Brain microvascular endothelial cell (primary cell): ENCODE results near the gene CCBE1.

ENCODE experiments used
- DNase-seq: peaks from one replicate; pipeline ENCODE4 v3.0.0-alpha.2; 2020
- H3K27ac ChIP-seq: fragments of 250-450 bp; sonication (Bioruptor Pico); 2 replicates; pipeline ENCODE4 v1.5.1; 2020; ENCODE audit warnings: mild to moderate bottlenecking, moderate library complexity
- H3K27me3 ChIP-seq: fragments of 250-450 bp; sonication (Bioruptor Pico); replicated peaks from 2 replicates; pipeline ENCODE4 v1.5.1; 2020; ENCODE audit warnings: mild to moderate bottlenecking
- H3K36me3 ChIP-seq: fragments of 250-450 bp; sonication (Bioruptor Pico); replicated peaks from 2 replicates; pipeline ENCODE4 v1.5.1; 2020; ENCODE audit warnings: mild to moderate bottlenecking
- H3K4me3 ChIP-seq: 2 replicates; pipeline ENCODE4 v1.5.1; 2011; ENCODE audit warnings: low read depth, mild to moderate bottlenecking, control low read depth, low read length, moderate library complexity
- in situ Hi-C: cut with HindIII; loops from 2 replicates; pipeline ENCODE4 v1.10.0; 2017; ENCODE audit warnings: low sequenced_read_pairs, low pct_ligation_motif_present
- TF ChIP-seq, protein P1 (sequence below): IDR thresholded peaks from 2 replicates; pipeline ENCODE4 v1.5.1; 2011; ENCODE audit warnings: low read depth, mild to moderate bottlenecking, moderate library complexity, low read length, control low read depth, inconsistent platforms; ENCODE audit errors: missing control alignments

Gene CCBE1

DNA sequence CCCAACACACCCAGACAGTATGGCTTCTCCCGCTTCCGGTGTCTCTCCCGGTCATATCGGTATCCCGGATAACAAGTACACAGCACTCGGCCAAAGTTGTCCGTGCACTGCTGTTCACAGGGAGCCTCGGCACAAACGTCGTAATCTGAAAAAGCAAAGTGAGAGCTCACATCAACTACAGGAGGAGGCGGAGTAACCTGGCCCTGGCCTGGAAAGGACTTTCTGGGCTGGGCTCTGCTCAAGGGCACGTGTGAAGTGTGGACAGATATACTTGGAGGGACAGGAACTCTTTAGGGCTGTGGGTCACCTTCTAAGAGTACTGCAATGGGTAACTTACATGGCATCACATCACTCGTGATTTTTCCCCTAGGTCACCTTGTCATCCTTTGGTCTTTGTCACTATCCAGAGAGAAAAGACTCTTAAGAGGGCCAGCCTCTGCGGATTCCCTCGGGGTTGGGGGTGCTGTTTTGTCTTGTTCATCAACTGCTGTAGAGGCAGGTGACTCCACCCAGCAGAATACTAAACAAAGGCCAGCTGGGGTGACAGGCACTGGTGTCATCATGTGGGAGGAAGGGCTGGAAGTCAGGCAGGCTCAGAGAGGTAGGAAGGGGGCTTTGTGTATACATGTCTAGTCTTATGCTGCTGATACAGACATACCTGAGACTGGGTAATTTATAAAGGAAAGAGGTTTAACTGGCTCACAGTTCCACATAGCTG, 227.6 kb downstream of the CCBE1 start:
- TF ChIP-seq, protein P1, sequence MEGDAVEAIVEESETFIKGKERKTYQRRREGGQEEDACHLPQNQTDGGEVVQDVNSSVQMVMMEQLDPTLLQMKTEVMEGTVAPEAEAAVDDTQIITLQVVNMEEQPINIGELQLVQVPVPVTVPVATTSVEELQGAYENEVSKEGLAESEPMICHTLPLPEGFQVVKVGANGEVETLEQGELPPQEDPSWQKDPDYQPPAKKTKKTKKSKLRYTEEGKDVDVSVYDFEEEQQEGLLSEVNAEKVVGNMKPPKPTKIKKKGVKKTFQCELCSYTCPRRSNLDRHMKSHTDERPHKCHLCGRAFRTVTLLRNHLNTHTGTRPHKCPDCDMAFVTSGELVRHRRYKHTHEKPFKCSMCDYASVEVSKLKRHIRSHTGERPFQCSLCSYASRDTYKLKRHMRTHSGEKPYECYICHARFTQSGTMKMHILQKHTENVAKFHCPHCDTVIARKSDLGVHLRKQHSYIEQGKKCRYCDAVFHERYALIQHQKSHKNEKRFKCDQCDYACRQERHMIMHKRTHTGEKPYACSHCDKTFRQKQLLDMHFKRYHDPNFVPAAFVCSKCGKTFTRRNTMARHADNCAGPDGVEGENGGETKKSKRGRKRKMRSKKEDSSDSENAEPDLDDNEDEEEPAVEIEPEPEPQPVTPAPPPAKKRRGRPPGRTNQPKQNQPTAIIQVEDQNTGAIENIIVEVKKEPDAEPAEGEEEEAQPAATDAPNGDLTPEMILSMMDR = no peak
- Histone ChIP-seq H3K4me3 (no peak overlapping the region), H3K27ac (no peak overlapping the region), H3K36me3 (no peaks in the 10 kb centered on the region), H3K27me3 (no peaks in the 10 kb centered on the region)
- no peak for DNase-seq
- in situ Hi-C loops = no loop called here

DNA sequence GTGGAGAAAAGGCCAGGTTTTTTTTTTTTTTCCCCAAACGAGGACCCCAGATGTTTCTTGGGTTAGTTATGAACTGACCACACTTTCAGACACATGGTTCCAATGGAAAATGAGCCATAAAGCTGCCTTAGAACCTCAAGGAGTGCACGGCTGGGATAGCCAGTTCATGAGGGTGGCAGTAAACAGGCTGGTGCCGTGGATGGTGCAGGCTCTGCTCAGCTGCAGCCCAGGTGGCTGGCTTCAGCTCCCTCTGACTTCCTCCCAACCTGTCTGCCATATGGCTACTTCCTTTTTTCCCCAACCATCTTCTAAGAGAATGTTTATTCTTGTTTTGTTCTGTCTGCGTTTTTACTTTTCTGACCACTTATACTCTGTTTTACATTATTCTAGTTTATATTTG, 228.4 kb downstream of the CCBE1 start:
- Histone ChIP-seq H3K27ac (no peak overlapping the region), H3K4me3 (no peak overlapping the region), H3K36me3 (no peaks in the 10 kb centered on the region), H3K27me3 (no peaks in the 10 kb centered on the region)
- TF ChIP-seq, protein P1 = no peak
- DNase-seq = no peak
- in situ Hi-C loops = no loop called here

DNA sequence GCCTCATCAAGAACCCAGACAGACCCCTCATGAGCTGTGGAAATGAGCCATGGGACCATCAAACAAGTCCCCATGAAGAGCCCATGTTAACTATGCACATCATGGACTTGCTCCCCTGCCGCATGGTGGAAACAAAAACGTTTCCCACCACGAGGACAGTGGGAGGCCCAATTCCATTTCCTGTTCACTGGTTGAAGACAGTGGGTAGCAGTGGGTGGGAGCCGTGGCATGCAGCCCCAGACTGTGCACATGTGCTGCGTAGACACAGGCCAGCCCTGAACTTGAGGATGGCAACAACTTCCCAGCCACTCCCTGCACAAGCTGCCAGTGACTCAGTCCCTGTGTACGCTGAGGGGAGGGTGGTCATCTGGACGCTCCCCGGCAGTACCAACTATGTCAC, 229.7 kb downstream of the CCBE1 start:
- in situ Hi-C loops = no loop called here
- Histone ChIP-seq H3K27ac (no peak overlapping the region), H3K36me3 (no peaks in the 10 kb centered on the region), H3K27me3 (no peaks in the 10 kb centered on the region), H3K4me3 (no peak overlapping the region)
- TF ChIP-seq, protein P1 = no peak
- DNase-seq = no peak

DNA sequence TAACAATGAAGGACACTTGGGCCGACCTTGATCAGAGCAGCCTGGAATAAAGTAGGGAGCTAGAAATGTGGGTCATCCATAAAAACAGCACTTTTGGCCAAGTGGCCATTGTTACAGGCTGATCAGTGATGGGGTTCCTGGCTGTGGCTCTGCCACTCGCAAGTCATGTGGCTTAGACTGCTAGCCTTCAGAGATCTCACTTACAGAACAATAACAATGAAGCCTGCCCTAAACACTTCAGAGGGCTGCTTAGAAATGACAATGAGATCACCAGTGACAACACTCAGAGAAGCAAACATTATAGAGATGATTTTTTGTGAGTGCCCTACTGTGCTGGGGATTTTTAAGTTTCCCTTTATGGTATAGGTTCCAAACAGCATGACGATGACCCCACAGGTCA, 230.2 kb downstream of the CCBE1 start:
- in situ Hi-C loops = no loop called here
- TF ChIP-seq, protein P1 = no peak
- H3K27me3 ChIP-seq = no peaks in the 10 kb centered on the region
- no peak overlapping the region for H3K27ac ChIP-seq
- no peaks in the 10 kb centered on the region for H3K36me3 ChIP-seq
- no peak overlapping the region for H3K4me3 ChIP-seq
- DNase-seq = no peak

GRCh38 chr18:59464486-59464885, 232.7 kb downstream of the CCBE1 start:
- Histone ChIP-seq H3K36me3 (no peaks in the 10 kb centered on the region), H3K27me3 (no peaks in the 10 kb centered on the region), H3K27ac (no peak overlapping the region), H3K4me3 (no peak overlapping the region)
- in situ Hi-C loops = no loop called here
- no peak for DNase-seq
- TF ChIP-seq, protein P1 = no peak

GRCh38 chr18:59461171-59461570, 236.1 kb downstream of the CCBE1 start:
- Histone ChIP-seq H3K27ac (no peak overlapping the region), H3K27me3 (no peaks in the 10 kb centered on the region), H3K36me3 (no peaks in the 10 kb centered on the region), H3K4me3 (no peak overlapping the region)
- DNase-seq = no peak
- in situ Hi-C loops = no loop called here
- TF ChIP-seq, protein P1 = no peak
